Esophagus squamous epithelium (tissue), 4 donors: Measurements from ENCODE around the gene UBAP1L.
A peak's percentile ranks its signal among the peaks of the same experiment; 100 is the strongest.

Source experiments
- POLR2A ChIP-seq, 4 donors: fragments of 450-650 bp; IDR thresholded peaks; one replicate each; pipeline ENCODE4 v1.6.1; 2017; ENCODE audit warnings: antibody characterized with exemption in 4 of 4, mild to moderate bottlenecking in 4 of 4, moderate library complexity in 3 of 4
- TF ChIP-seq, protein P1 (sequence below), 6 experiments: fragments of 450-650 bp in 4 of 6; fragments of 200-600 bp in 2 of 6; sonication (generic) in 2 of 6; IDR thresholded peaks; one replicate each; pipeline ENCODE4 v1.5.1; 2016 to 2019; ENCODE audit warnings: antibody characterized with exemption in 6 of 6, mild to moderate bottlenecking in 4 of 6, moderate library complexity in 4 of 6

DNA sequence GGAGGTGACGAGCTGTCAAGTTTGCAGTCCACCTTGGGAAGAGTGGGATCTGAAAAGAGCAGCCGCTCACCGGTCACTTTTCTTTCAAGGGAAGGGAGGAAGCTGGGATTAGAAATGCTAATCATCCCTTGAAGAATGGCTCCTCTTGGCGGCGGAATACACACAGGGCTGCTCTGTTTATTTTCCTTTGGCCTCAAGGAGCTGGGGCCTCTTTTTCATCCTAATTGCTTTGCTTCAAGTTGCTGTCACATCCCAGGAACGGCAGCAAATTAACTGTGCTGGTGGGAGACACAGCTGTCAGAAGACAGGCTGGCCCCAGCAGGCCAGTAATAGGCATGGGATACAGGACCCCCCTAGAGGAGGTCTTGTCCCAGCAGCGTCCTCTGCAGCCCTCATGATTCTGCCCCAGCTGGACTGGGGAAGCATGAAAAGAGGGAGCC, 31.7 kb downstream of the UBAP1L start:
- TF ChIP-seq, protein P1, sequence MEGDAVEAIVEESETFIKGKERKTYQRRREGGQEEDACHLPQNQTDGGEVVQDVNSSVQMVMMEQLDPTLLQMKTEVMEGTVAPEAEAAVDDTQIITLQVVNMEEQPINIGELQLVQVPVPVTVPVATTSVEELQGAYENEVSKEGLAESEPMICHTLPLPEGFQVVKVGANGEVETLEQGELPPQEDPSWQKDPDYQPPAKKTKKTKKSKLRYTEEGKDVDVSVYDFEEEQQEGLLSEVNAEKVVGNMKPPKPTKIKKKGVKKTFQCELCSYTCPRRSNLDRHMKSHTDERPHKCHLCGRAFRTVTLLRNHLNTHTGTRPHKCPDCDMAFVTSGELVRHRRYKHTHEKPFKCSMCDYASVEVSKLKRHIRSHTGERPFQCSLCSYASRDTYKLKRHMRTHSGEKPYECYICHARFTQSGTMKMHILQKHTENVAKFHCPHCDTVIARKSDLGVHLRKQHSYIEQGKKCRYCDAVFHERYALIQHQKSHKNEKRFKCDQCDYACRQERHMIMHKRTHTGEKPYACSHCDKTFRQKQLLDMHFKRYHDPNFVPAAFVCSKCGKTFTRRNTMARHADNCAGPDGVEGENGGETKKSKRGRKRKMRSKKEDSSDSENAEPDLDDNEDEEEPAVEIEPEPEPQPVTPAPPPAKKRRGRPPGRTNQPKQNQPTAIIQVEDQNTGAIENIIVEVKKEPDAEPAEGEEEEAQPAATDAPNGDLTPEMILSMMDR (IDR thresholded peaks at IDR 0.05): peak in 3 of 6 experiments; percentile 5 to 16 (median 9)
- TF ChIP-seq POLR2A (IDR thresholded peaks at IDR 0.05): no peak
